HepG2 (cell line): ENCODE measurements around the gene GTF2B. TPM values are rescaled to one million over a fixed set of nuclear protein-coding genes. Genes with fewer than 3 reads are reported as not detected.

Experiments used
- ATAC-seq: fragments of 200-7000 bp; cut with Tn5 transposase; 3 replicates; pipeline ENCODE4 v1.9.1; 2020; ENCODE audit warnings: mild to moderate bottlenecking, moderate library complexity
- BruUV-seq: library from RNA; stranded (reverse); fragments of 400-500 nt; replicated peaks from 2 replicates; lab custom pipeline; 2021; lab: Mats Ljungman, UMichigan
- CTCF ChIA-PET: fragments of 300-600 bp; formaldehyde crosslinking; extraction: SDS; loops from one replicate; lab custom pipeline; 2021; ENCODE audit warnings: low total read pairs, inconsistent platforms, low intra/inter-chr PET ratio; lab: Yijun Ruan, JAX
- POLR2A ChIA-PET: fragments of 350-600 bp; sonication (Branson Sonifier 250); formaldehyde crosslinking; loops from one replicate; lab custom pipeline; 2020; ENCODE audit warnings: antibody characterized with exemption, inconsistent platforms; lab: Yijun Ruan, JAX
- DNase-seq: peaks from one replicate; pipeline ENCODE4 v3.0.0-alpha.2; 2015; ENCODE audit warnings: low spot score
- FAIRE-seq: peaks from 3 replicates; lab custom pipeline; 2011; peaks lifted over from hg19 to GRCh38; lab: Jason Lieb, UNC
- H2AFZ ChIP-seq: one replicate; pipeline ENCODE4 v1.6.1; 2011; ENCODE audit warnings: low read length, inconsistent platforms
- H3K27ac ChIP-seq: fragments of 300-600 bp; 3 replicates; pipeline ENCODE4 v1.8.0; 2011; ENCODE audit warnings: mixed run types, mild to moderate bottlenecking, mixed read lengths, low read length, inconsistent platforms; ENCODE audit not compliant: insufficient read depth; ENCODE audit errors: extremely low read length
- H3K27me3 ChIP-seq, 2 experiments: fragments of 200-600 bp in 1 of 2; 2 replicates in 1 of 2; 3 replicates in 1 of 2; pipeline versions ENCODE4 v1.6.0 to v1.8.0; 2011; ENCODE audit warnings: low read length in 2 of 2, mild to moderate bottlenecking in 2 of 2, moderate library complexity in 2 of 2, inconsistent platforms in 1 of 2; ENCODE audit not compliant: insufficient read depth in 2 of 2, control insufficient read depth in 1 of 2
- H3K36me3 ChIP-seq, 2 experiments: fragments of 200-600 bp in 1 of 2; replicated peaks in 1 of 2; 2 replicates in 1 of 2; 3 replicates in 1 of 2; pipeline versions ENCODE4 v1.5.1 to v1.8.0; 2011; ENCODE audit warnings: low read length in 2 of 2, inconsistent platforms in 1 of 2; ENCODE audit not compliant: insufficient read depth in 2 of 2, control insufficient read depth in 1 of 2
- H3K4me1 ChIP-seq: 2 replicates; pipeline ENCODE4 v1.5.1; 2012; ENCODE audit warnings: low read length, inconsistent platforms; ENCODE audit not compliant: insufficient read depth
- H3K4me2 ChIP-seq: 2 replicates; pipeline ENCODE4 v1.6.0; 2011; ENCODE audit warnings: low read depth, low read length, inconsistent platforms
- H3K4me3 ChIP-seq, 3 experiments: fragments of 200-600 bp in 1 of 3; sonication (generic), shearing (Covaris generic) in 1 of 3; replicated peaks in 1 of 3; 2 replicates each; pipeline ENCODE4 v1.5.1; 2011 to 2016; ENCODE audit warnings: low read length in 3 of 3, inconsistent platforms in 2 of 3, low read depth in 2 of 3, mild to moderate bottlenecking in 2 of 3, control low read depth in 1 of 3, mixed read lengths in 1 of 3; ENCODE audit not compliant: insufficient read depth in 1 of 3
- H3K79me2 ChIP-seq: one replicate; pipeline ENCODE4 v1.6.1; 2011; ENCODE audit warnings: low read length, inconsistent platforms; ENCODE audit not compliant: insufficient read depth
- H3K9ac ChIP-seq: 2 replicates; pipeline ENCODE4 v1.6.0; 2011; ENCODE audit warnings: mild to moderate bottlenecking, low read depth, low read length, inconsistent platforms; ENCODE audit not compliant: insufficient read depth
- H3K9me3 ChIP-seq: 2 replicates; pipeline ENCODE4 v1.5.1; 2012; ENCODE audit warnings: mild to moderate bottlenecking, low read length
- H4K20me1 ChIP-seq: 2 replicates; pipeline ENCODE4 v1.6.0; 2011; ENCODE audit warnings: inconsistent platforms, mild to moderate bottlenecking, low read length, moderate library complexity; ENCODE audit not compliant: insufficient read depth
- HNF4A ChIP-seq: sonication (generic); formaldehyde crosslinking; IDR thresholded peaks from 2 replicates; pipeline ENCODE4 v1.4.0; 2020; ENCODE audit warnings: missing genetic modification reagents
- MTF1 ChIP-seq: sonication (generic); formaldehyde crosslinking; IDR thresholded peaks from 2 replicates; pipeline ENCODE4 v1.5.0; 2020; ENCODE audit warnings: missing genetic modification reagents
- NFKB2 ChIP-seq: sonication (generic); formaldehyde crosslinking; IDR thresholded peaks from 2 replicates; pipeline ENCODE4 v1.4.0; 2020; ENCODE audit warnings: missing genetic modification reagents, borderline replicate concordance
- PHF5A ChIP-seq: IDR thresholded peaks from one replicate; pipeline ENCODE4 v1.6.1; 2018; ENCODE audit warnings: low read depth, missing genetic modification reagents; ENCODE audit not compliant: unreplicated experiment
- RBAK ChIP-seq: sonication (generic); formaldehyde crosslinking; IDR thresholded peaks from 2 replicates; pipeline ENCODE4 v1.5.1; 2020; ENCODE audit warnings: mild to moderate bottlenecking, missing genetic modification reagents
- RBM22 ChIP-seq: fragments of 200-400 bp; formaldehyde crosslinking; optimal IDR thresholded peaks from 2 replicates; pipeline ENCODE3; 2017; ENCODE audit warnings: mild to moderate bottlenecking, low read length, moderate library complexity
- TARDBP ChIP-seq: sonication (generic); formaldehyde crosslinking; IDR thresholded peaks from 2 replicates; pipeline ENCODE4 v1.8.0; 2022; ENCODE audit warnings: mild to moderate bottlenecking, missing genetic modification reagents
- TEAD3 ChIP-seq: optimal IDR thresholded peaks from 2 replicates; pipeline ENCODE3; 2016; ENCODE audit warnings: borderline replicate concordance
- ZFP36L1 ChIP-seq: sonication (generic); formaldehyde crosslinking; IDR thresholded peaks from 2 replicates; pipeline ENCODE4 v1.8.0; 2022; ENCODE audit warnings: mild to moderate bottlenecking, missing genetic modification reagents, moderate library complexity
- ZMYM3 ChIP-seq: sonication (generic); formaldehyde crosslinking; IDR thresholded peaks from 2 replicates; pipeline ENCODE4 v1.5.1; 2020; ENCODE audit warnings: mild to moderate bottlenecking, missing genetic modification reagents
- ZNF121 ChIP-seq: sonication (generic); formaldehyde crosslinking; IDR thresholded peaks from 2 replicates; pipeline ENCODE4 v1.5.0; 2020; ENCODE audit warnings: mild to moderate bottlenecking, missing genetic modification reagents
- ZNF180 ChIP-seq: sonication (generic); formaldehyde crosslinking; IDR thresholded peaks from 2 replicates; pipeline ENCODE4 v1.4.0; 2020; ENCODE audit warnings: low read depth, missing genetic modification reagents, borderline replicate concordance
- ZNF251 ChIP-seq: sonication (generic); formaldehyde crosslinking; IDR thresholded peaks from 2 replicates; pipeline ENCODE4 v1.9.0; 2021; ENCODE audit warnings: mild to moderate bottlenecking, missing genetic modification reagents
- ZNF274 ChIP-seq: sonication (generic); formaldehyde crosslinking; IDR thresholded peaks from 2 replicates; pipeline ENCODE4 v1.5.1; 2020; ENCODE audit warnings: mild to moderate bottlenecking, missing genetic modification reagents
- ZNF776 ChIP-seq: sonication (generic); formaldehyde crosslinking; IDR thresholded peaks from 2 replicates; pipeline ENCODE4 v1.4.0; 2020; ENCODE audit warnings: mild to moderate bottlenecking, missing genetic modification reagents
- ZNF878 ChIP-seq: sonication (generic); formaldehyde crosslinking; IDR thresholded peaks from 2 replicates; pipeline ENCODE4 v1.8.1; 2023; ENCODE audit warnings: mild to moderate bottlenecking, missing genetic modification reagents, moderate library complexity
- ZSCAN22 ChIP-seq: sonication (generic); formaldehyde crosslinking; IDR thresholded peaks from 2 replicates; pipeline ENCODE4 v1.4.0; 2020; ENCODE audit warnings: mild to moderate bottlenecking, missing genetic modification reagents
- in situ Hi-C: cut with HindIII; loops from 2 replicates; pipeline ENCODE4 v1.10.0; 2017; ENCODE audit warnings: low pct_unique_long_range_greater_than_20kb; ENCODE audit not compliant: extremely low pct_ligation_motif_present
- intact Hi-C: fragments of 100-400 bp; cut with micrococcal nuclease; formaldehyde crosslinking; loops from one replicate; pipeline ENCODE4 v1.10.0; 2022; ENCODE audit not compliant: unreplicated experiment
- polyA plus RNA-seq, 8 experiments: library from polyadenylated mRNA; depleted of rRNA in 3 of 8; stranded (reverse) in 7 of 8; unstranded in 1 of 8; fragments of >200 nt; fragmentation: Illumina TruSeq in 4 of 8; extraction: Trizol in 4 of 8; gene quantifications; 2 replicates each; pipeline versions ENCODE4 v1.2.1 to v1.2.3, GENCODE V29; 2011 to 2016; ENCODE audit warnings: low read depth in 4 of 8, missing spikeins in 1 of 8, mixed read lengths in 1 of 8; ENCODE audit not compliant: insufficient read depth in 1 of 8
- total RNA-seq, 5 experiments: library from RNA; depleted of rRNA; stranded (reverse); fragments of >200 nt; fragmentation: Illumina TruSeq; extraction: Trizol; gene quantifications; 2 replicates each; pipeline ENCODE4 v1.2.3, GENCODE V29; 2016; ENCODE audit warnings: low read depth in 1 of 5
- TF ChIP-seq, protein P1 (sequence below): sonication (generic); formaldehyde crosslinking; IDR thresholded peaks from 2 replicates; pipeline ENCODE4 v1.4.0; 2020; ENCODE audit warnings: mild to moderate bottlenecking, missing genetic modification reagents

The GTF2B gene
- total and polyA plus RNA-seq, 2 of the 13 experiments (the other 11 are each of a cell fraction or from before 2014, with no cell fraction given) = 31.5 to 43.4 TPM

DNA sequence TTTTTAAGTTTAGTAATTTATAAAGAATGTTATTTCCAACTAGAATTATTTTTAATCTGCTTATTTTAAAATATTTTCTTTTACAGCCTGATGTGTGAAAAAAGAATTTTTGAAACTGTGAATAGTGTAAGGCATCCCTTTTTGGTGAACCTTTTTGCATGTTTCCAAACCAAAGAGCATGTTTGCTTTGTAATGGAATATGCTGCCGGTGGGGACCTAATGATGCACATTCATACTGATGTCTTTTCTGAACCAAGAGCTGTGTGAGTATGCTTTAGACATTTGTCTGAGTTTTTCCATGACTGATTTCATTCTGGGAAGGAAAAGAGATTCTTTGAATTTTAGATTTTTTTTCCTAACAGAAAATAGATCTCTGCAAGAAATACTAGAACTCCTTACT lies 77.9 kb downstream of the GTF2B start (continued):
- TF ChIP-seq RBM22 = no peak
- TF ChIP-seq TEAD3 (CRISPR knock-in tag) = peak; percentile 15
- TF ChIP-seq HNF4A (CRISPR knock-in tag) = peak; percentile 38; the same call in 1 of the 2 replicates
- no peak for TF ChIP-seq ZNF251 (CRISPR knock-in tag)
- no peak for TF ChIP-seq ZSCAN22 (CRISPR knock-in tag)
- TF ChIP-seq TARDBP (CRISPR knock-in tag) = no peak
- TF ChIP-seq PHF5A = no peak
- no peak for TF ChIP-seq ZNF180 (CRISPR knock-in tag)
- TF ChIP-seq ZNF274 (CRISPR knock-in tag) = no peak
- TF ChIP-seq MTF1 (CRISPR knock-in tag) = no peak
- no peak for TF ChIP-seq ZFP36L1 (CRISPR knock-in tag)
- no peak for TF ChIP-seq ZNF878 (CRISPR knock-in tag)

DNA sequence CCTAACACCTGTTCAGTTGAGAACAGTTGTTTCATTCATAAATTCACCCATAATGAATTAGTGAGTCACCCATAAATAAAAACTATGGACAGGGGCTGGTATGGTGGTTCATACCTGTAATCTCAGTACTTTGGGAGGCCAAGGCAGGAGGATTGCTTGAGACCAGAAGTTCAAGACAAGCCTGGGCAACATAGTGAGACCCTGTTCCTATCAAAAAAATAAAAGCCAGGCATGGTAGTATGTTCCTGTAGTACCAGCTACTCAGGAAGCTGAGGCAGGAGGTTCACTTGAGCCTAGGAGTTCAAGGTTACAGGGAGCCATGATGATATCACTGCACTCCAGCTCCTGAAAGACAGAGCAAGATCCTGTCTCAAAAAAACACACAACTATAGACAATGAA lies 79.0 kb downstream of the GTF2B start:
- BruUV-seq = no TSS peak
- peaks cover 16% of the 10 kb centered on the region for H3K4me1 ChIP-seq
- H3K4me3 ChIP-seq = no peak overlapping the region
- ChIA-PET POLR2A (no interaction called here), CTCF (no interaction called here)
- H3K27ac ChIP-seq = no peak overlapping the region
- FAIRE-seq (no peak), ATAC-seq (peak; percentile 41; the same call in 2 of the 3 replicates), DNase-seq (peak; percentile 3)
- no peak overlapping the region for H3K4me2 ChIP-seq
- H3K36me3 ChIP-seq = peaks cover 2 to 20% of the 10 kb centered on the region in 2 experiments; a peak in 4 of 5 replicates
- in situ Hi-C loops (no loop called here), intact Hi-C loops (no loop called here)
- H2AFZ ChIP-seq = no peak overlapping the region
- no peaks in the 10 kb centered on the region for H4K20me1 ChIP-seq
- TF ChIP-seq NFKB2 (no peak), RBAK (CRISPR knock-in tag) (no peak), ZNF121 (peak; percentile 77), ZNF776 (no peak), ZMYM3 (CRISPR knock-in tag) (no peak)
- TF ChIP-seq, protein P1, sequence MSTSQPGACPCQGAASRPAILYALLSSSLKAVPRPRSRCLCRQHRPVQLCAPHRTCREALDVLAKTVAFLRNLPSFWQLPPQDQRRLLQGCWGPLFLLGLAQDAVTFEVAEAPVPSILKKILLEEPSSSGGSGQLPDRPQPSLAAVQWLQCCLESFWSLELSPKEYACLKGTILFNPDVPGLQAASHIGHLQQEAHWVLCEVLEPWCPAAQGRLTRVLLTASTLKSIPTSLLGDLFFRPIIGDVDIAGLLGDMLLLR (CRISPR knock-in tag) = no peak
- no peaks in the 10 kb centered on the region for H3K9me3 ChIP-seq
- no peaks in the 10 kb centered on the region for H3K27me3 ChIP-seq
- H3K9ac ChIP-seq = no peak overlapping the region
- no peaks in the 10 kb centered on the region for H3K79me2 ChIP-seq
